Glutamatergic neuron (in vitro differentiated cells): ENCODE measurements around the gene MECR. TPM values are rescaled to one million over a fixed set of nuclear protein-coding genes. Genes with fewer than 3 reads are reported as not detected.
A peak's percentile ranks its signal among the peaks of the same experiment; 100 is the strongest.
"Not testable (repeated sequence)": the region's sequence is repeated elsewhere in the genome, so short reads cannot be mapped to it uniquely, and the experiment has no call there.

Source experiments
- DNase-seq: peaks from one replicate; pipeline ENCODE4 v3.0.0; 2022
- H3K27ac Mint-ChIP-seq: one replicate; pipeline ENCODE4 v1.8.0; 2020; ENCODE audit warnings: mild to moderate bottlenecking, mixed read lengths, inconsistent platforms; ENCODE audit not compliant: unreplicated experiment
- H3K27me3 Mint-ChIP-seq: one replicate; pipeline ENCODE4 v1.8.0; 2020; ENCODE audit warnings: mild to moderate bottlenecking, moderate library complexity, mixed read lengths, inconsistent platforms; ENCODE audit not compliant: unreplicated experiment
- H3K36me3 Mint-ChIP-seq: one replicate; pipeline ENCODE4 v1.8.0; 2020; ENCODE audit warnings: mild to moderate bottlenecking, mixed read lengths, inconsistent platforms; ENCODE audit not compliant: unreplicated experiment
- H3K4me1 Mint-ChIP-seq: one replicate; pipeline ENCODE4 v1.8.0; 2020; ENCODE audit warnings: mild to moderate bottlenecking, low read depth, mixed read lengths, inconsistent platforms; ENCODE audit not compliant: unreplicated experiment
- H3K4me3 Mint-ChIP-seq: one replicate; pipeline ENCODE4 v1.8.0; 2020; ENCODE audit warnings: mild to moderate bottlenecking, mixed read lengths, inconsistent platforms; ENCODE audit not compliant: unreplicated experiment
- H3K9me3 Mint-ChIP-seq: one replicate; pipeline ENCODE4 v1.8.0; 2020; ENCODE audit warnings: mild to moderate bottlenecking, moderate library complexity, mixed read lengths, inconsistent platforms; ENCODE audit not compliant: unreplicated experiment
- total RNA-seq: library from RNA; stranded (reverse); fragmentation: NEBNext Ultra II Directional; extraction: Animal tissue kit (Norgen Biotek cat#: 25700); gene quantifications from one replicate; pipeline ENCODE4 v1.2.1, GENCODE V29; 2021; ENCODE audit not compliant: unreplicated experiment
- TF ChIP-seq, protein P1 (sequence below): fragments of 200-600 bp; sonication (generic); IDR thresholded peaks from one replicate; pipeline ENCODE4 v1.5.0; 2021; ENCODE audit not compliant: partially characterized antibody, unreplicated experiment

Gene MECR
- total RNA-seq, 1 donor from 2014 or later: 21.4 TPM

- H3K36me3 Mint-ChIP-seq: no peaks in the 10 kb centered on the region
- H3K4me3 Mint-ChIP-seq: no peak overlapping the region
- no peak for DNase-seq
- H3K27ac Mint-ChIP-seq: no peak overlapping the region
- H3K27me3 Mint-ChIP-seq: no peaks in the 10 kb centered on the region
- H3K9me3 Mint-ChIP-seq: no peaks in the 10 kb centered on the region
- H3K4me1 Mint-ChIP-seq: peaks cover 6% of the 10 kb centered on the region
- TF ChIP-seq, protein P1, sequence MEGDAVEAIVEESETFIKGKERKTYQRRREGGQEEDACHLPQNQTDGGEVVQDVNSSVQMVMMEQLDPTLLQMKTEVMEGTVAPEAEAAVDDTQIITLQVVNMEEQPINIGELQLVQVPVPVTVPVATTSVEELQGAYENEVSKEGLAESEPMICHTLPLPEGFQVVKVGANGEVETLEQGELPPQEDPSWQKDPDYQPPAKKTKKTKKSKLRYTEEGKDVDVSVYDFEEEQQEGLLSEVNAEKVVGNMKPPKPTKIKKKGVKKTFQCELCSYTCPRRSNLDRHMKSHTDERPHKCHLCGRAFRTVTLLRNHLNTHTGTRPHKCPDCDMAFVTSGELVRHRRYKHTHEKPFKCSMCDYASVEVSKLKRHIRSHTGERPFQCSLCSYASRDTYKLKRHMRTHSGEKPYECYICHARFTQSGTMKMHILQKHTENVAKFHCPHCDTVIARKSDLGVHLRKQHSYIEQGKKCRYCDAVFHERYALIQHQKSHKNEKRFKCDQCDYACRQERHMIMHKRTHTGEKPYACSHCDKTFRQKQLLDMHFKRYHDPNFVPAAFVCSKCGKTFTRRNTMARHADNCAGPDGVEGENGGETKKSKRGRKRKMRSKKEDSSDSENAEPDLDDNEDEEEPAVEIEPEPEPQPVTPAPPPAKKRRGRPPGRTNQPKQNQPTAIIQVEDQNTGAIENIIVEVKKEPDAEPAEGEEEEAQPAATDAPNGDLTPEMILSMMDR: no peak
Observed at GRCh38 chr1:29162025-29162424, 68.7 kb downstream of the MECR start.

DNA sequence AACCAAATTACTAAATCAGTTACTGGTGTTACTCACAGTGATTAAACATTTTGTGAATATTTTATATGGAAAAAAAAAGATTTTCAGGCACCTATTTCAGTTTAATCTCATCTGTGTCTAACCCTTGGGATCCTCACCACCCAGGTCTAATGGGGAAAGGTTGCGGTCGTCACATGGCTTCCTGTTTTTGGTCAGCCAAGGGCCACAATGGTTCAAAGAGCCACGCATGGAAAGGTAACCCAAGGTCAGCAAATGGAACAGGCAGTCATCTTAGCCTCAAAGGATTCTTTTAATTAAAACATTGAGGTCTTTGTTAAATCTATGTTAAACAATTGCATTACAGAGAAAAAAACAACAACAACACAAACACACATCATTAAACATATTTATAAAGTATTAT lies 71.0 kb downstream of the MECR start:
- TF ChIP-seq, protein P1: no peak
- peaks cover 4% of the 10 kb centered on the region for H3K27me3 Mint-ChIP-seq
- H3K4me1 Mint-ChIP-seq: peaks cover 4% of the 10 kb centered on the region
- no peak overlapping the region for H3K27ac Mint-ChIP-seq
- no peaks in the 10 kb centered on the region for H3K9me3 Mint-ChIP-seq
- H3K36me3 Mint-ChIP-seq: no peaks in the 10 kb centered on the region
- no peak overlapping the region for H3K4me3 Mint-ChIP-seq
- no peak for DNase-seq

DNA sequence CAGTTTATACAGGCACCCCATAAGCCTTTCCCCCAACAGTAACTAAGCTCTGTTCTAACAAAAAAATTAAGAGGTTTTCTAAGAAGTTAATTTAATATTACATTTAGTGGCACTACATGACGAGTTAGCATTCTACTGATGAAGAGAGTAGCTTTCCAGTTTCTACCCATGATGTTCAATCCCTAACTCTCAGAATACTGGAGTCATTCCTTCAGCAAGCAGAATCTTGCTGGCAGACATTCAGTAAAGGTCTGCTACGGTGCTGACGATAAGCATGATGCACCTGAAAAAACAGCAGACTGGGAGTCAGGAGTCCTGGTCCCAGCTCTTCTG lies 73.5 kb downstream of the MECR start:
- H3K27ac Mint-ChIP-seq: no peak overlapping the region
- H3K4me3 Mint-ChIP-seq: no peak overlapping the region
- H3K36me3 Mint-ChIP-seq: no peaks in the 10 kb centered on the region

DNA sequence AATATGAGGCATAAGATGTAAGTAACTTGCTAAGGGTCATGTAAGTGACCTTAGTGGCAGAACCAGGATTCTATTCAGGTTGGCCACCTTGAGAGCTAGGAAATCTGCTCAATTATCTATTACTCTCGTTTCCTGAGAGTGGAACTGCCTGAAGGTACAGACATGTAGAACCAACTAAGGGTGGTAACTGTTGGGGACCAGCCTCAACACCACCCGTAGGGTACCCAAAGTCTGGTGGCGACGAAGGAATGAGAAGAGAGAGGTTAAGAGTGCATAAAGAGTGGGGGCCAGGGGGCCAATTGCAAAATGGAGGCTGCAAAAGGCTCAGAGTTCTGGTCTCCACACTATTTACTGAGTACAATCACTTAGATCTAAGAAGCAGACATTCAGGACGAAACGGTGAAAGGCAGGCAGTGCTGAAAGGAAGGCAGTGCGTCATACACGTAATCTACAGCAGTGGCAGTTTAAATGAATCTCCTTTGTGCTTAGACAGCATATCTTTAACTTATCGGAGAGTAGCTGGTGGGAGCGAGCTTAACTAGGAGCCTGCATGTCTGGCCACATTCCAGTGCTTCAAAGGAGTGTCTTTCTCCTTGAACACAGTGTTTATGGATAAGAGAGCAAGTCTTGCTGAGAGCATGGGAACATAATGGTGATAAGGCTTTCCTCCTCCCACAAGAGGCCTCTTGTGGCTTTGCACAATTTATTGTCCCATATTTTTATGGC lies 74.0 kb downstream of the MECR start:
- no peak for DNase-seq
- Mint-ChIP-seq H3K4me1 (no peaks in the 10 kb centered on the region), H3K4me3 (no peak overlapping the region), H3K36me3 (no peaks in the 10 kb centered on the region), H3K9me3 (no peaks in the 10 kb centered on the region), H3K27ac (peak overlapping the region; percentile 60), H3K27me3 (peaks cover 4% of the 10 kb centered on the region)
- TF ChIP-seq, protein P1: no peak

More for the DNA sequence above, 73.5 kb downstream of the MECR start:
- DNase-seq: no peak
- no peaks in the 10 kb centered on the region for H3K9me3 Mint-ChIP-seq
- TF ChIP-seq, protein P1: no peak
- H3K27me3 Mint-ChIP-seq: peaks cover 4% of the 10 kb centered on the region
- H3K4me1 Mint-ChIP-seq: no peaks in the 10 kb centered on the region

- no peak overlapping the region for H3K27ac Mint-ChIP-seq
Observed at GRCh38 chr1:29152046-29152805, 78.5 kb downstream of the MECR start.

GRCh38 chr1:29150346-29150745 lies 80.4 kb downstream of the MECR start:
- H3K36me3 Mint-ChIP-seq: peaks cover 17% of the 10 kb centered on the region
- not testable (repeated sequence) for H3K4me3 Mint-ChIP-seq, H3K27ac Mint-ChIP-seq, H3K27me3 Mint-ChIP-seq, DNase-seq, H3K4me1 Mint-ChIP-seq, H3K9me3 Mint-ChIP-seq

More at GRCh38 chr1:29152046-29152805, 78.5 kb downstream of the MECR start:
- DNase-seq: no peak
- peaks cover 5% of the 10 kb centered on the region for H3K27me3 Mint-ChIP-seq
- no peaks in the 10 kb centered on the region for H3K4me1 Mint-ChIP-seq
- TF ChIP-seq, protein P1: no peak
- H3K4me3 Mint-ChIP-seq: no peak overlapping the region
- no peaks in the 10 kb centered on the region for H3K9me3 Mint-ChIP-seq
- H3K36me3 Mint-ChIP-seq: peaks cover 17% of the 10 kb centered on the region
